HepG2 (cell line): ENCODE measurements around the gene CTCF. TPM values are rescaled to one million over a fixed set of nuclear protein-coding genes. Genes with fewer than 3 reads are reported as not detected.

Experiments used
- AFF4 ChIP-seq: sonication (generic); formaldehyde crosslinking; IDR thresholded peaks from 2 replicates; pipeline ENCODE4 v1.4.0; 2020; ENCODE audit warnings: missing genetic modification reagents
- AHR ChIP-seq: IDR thresholded peaks from 2 replicates; pipeline ENCODE4 v1.6.1; 2018; ENCODE audit warnings: missing genetic modification reagents, missing compliant biosample characterization
- BRF2 ChIP-seq: sonication (generic); formaldehyde crosslinking; IDR thresholded peaks from 2 replicates; pipeline ENCODE4 v1.8.1; 2022; ENCODE audit warnings: mild to moderate bottlenecking, missing genetic modification reagents
- FOXA1 ChIP-seq, 2 experiments: fragments of 450-650 bp in 1 of 2; sonication (generic) in 1 of 2; formaldehyde crosslinking in 1 of 2; IDR thresholded peaks; 2 replicates each; pipeline versions ENCODE4 v1.4.0 to v1.6.1; 2016 to 2020; ENCODE audit warnings: missing genetic modification reagents in 1 of 2
- FOXC1 ChIP-seq: sonication (generic); formaldehyde crosslinking; IDR thresholded peaks from 2 replicates; pipeline ENCODE4 v1.8.0; 2022; ENCODE audit warnings: mild to moderate bottlenecking, missing genetic modification reagents, borderline replicate concordance
- FOXK2 ChIP-seq: fragments of 450-650 bp; IDR thresholded peaks from 2 replicates; pipeline ENCODE4 v1.6.1; 2016
- KDM1A ChIP-seq: IDR thresholded peaks from 2 replicates; pipeline ENCODE4 v1.6.1; 2016; ENCODE audit warnings: missing compliant biosample characterization
- KDM5A ChIP-seq: fragments of 200-600 bp; sonication (generic); IDR thresholded peaks from 2 replicates; pipeline ENCODE4 v1.7.0; 2018; ENCODE audit warnings: antibody characterized with exemption, mild to moderate bottlenecking, low read length, borderline replicate concordance
- KDM6A ChIP-seq: IDR thresholded peaks from 2 replicates; pipeline ENCODE4 v1.6.1; 2016; ENCODE audit warnings: low read depth
- KLF9 ChIP-seq: IDR thresholded peaks from 2 replicates; pipeline ENCODE4 v1.6.1; 2016; ENCODE audit warnings: low read depth
- LCORL ChIP-seq, 2 experiments: fragments of 450-650 bp in 1 of 2; sonication (generic) in 1 of 2; formaldehyde crosslinking in 1 of 2; IDR thresholded peaks; 2 replicates each; pipeline versions ENCODE4 v1.5.0 to v1.6.1; 2017 to 2020; ENCODE audit warnings: antibody characterized with exemption in 1 of 2, missing genetic modification reagents in 1 of 2
- PHF5A ChIP-seq: IDR thresholded peaks from one replicate; pipeline ENCODE4 v1.6.1; 2018; ENCODE audit warnings: low read depth, missing genetic modification reagents; ENCODE audit not compliant: unreplicated experiment
- RBM22 ChIP-seq: fragments of 200-400 bp; formaldehyde crosslinking; optimal IDR thresholded peaks from 2 replicates; pipeline ENCODE3; 2017; ENCODE audit warnings: mild to moderate bottlenecking, low read length, moderate library complexity
- U2AF2 ChIP-seq: fragments of 200-400 bp; formaldehyde crosslinking; IDR thresholded peaks from 2 replicates; pipeline ENCODE4 v1.6.1; 2017; ENCODE audit warnings: low read depth, mild to moderate bottlenecking, low read length
- WIZ ChIP-seq: sonication (generic); formaldehyde crosslinking; IDR thresholded peaks from 2 replicates; pipeline ENCODE4 v1.5.1; 2020; ENCODE audit warnings: mild to moderate bottlenecking, missing genetic modification reagents
- ZFP36L1 ChIP-seq: sonication (generic); formaldehyde crosslinking; IDR thresholded peaks from 2 replicates; pipeline ENCODE4 v1.8.0; 2022; ENCODE audit warnings: mild to moderate bottlenecking, missing genetic modification reagents, moderate library complexity
- ZNF180 ChIP-seq: sonication (generic); formaldehyde crosslinking; IDR thresholded peaks from 2 replicates; pipeline ENCODE4 v1.4.0; 2020; ENCODE audit warnings: low read depth, missing genetic modification reagents, borderline replicate concordance
- ZNF232 ChIP-seq: sonication (generic); formaldehyde crosslinking; IDR thresholded peaks from 2 replicates; pipeline ENCODE4 v1.4.0; 2020; ENCODE audit warnings: missing genetic modification reagents, borderline replicate concordance
- ZNF577 ChIP-seq: sonication (generic); formaldehyde crosslinking; IDR thresholded peaks from 2 replicates; pipeline ENCODE4 v1.4.0; 2020; ENCODE audit warnings: mild to moderate bottlenecking, low read depth, missing genetic modification reagents, borderline replicate concordance
- polyA plus RNA-seq, 8 experiments: library from polyadenylated mRNA; depleted of rRNA in 3 of 8; stranded (reverse) in 7 of 8; unstranded in 1 of 8; fragments of >200 nt; fragmentation: Illumina TruSeq in 4 of 8; extraction: Trizol in 4 of 8; gene quantifications; 2 replicates each; pipeline versions ENCODE4 v1.2.1 to v1.2.3, GENCODE V29; 2011 to 2016; ENCODE audit warnings: low read depth in 4 of 8, missing spikeins in 1 of 8, mixed read lengths in 1 of 8; ENCODE audit not compliant: insufficient read depth in 1 of 8
- total RNA-seq, 5 experiments: library from RNA; depleted of rRNA; stranded (reverse); fragments of >200 nt; fragmentation: Illumina TruSeq; extraction: Trizol; gene quantifications; 2 replicates each; pipeline ENCODE4 v1.2.3, GENCODE V29; 2016; ENCODE audit warnings: low read depth in 1 of 5
- TF ChIP-seq, protein P1 (sequence below): sonication (generic); formaldehyde crosslinking; IDR thresholded peaks from 2 replicates; pipeline ENCODE4 v1.8.0; 2023; ENCODE audit warnings: mild to moderate bottlenecking, missing genetic modification reagents
- TF ChIP-seq, protein P2 (sequence below): sonication (generic); formaldehyde crosslinking; IDR thresholded peaks from 2 replicates; pipeline ENCODE4 v1.5.0; 2020; ENCODE audit warnings: missing genetic modification reagents
- TF ChIP-seq, protein P3 (sequence below): sonication (generic); formaldehyde crosslinking; IDR thresholded peaks from 2 replicates; pipeline ENCODE4 v1.8.0; 2022; ENCODE audit warnings: missing genetic modification reagents, low read depth, mild to moderate bottlenecking, borderline replicate concordance

The CTCF gene
- total and polyA plus RNA-seq, 2 of the 13 experiments (the other 11 are each of a cell fraction or from before 2014, with no cell fraction given), result 19.5 to 37.5 TPM

DNA sequence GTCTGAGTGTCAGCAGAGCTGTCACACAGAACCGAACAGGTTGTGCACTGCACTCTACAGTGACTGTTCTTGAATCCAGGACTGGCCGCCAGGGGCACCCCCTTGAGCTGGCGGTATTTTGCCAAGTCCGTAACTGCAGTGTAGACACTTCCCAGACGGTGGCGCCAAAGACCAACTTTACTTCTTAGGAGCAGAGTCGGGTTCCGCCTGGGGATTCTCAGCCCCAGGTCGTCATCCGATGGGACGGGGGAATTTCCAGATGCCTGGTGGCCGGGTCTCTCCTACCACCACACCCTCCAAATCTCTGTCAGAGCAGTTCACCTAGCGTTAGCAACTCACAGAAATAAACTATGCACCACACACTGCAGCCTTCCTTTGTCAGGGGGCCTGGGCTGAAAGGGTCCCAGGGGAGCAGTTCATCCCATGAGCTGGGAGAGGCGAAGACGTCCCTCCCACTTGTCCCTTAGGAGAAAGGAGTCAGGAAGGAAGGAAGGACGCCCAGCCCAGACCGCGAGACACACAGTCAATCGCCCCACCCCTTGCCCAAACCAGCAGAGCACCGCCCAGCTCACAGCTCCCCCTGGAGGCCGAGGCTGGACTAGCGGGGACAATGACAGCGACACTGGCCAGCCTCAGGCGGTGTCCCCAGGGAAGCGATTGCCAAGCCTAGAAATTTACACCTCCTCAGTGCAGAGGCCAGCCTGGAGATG lies 41.1 kb upstream of the CTCF start (continued):
- TF ChIP-seq FOXA1 (IDR thresholded peaks at IDR 0.05) (no peak), FOXA1 (CRISPR knock-in tag; IDR thresholded peaks at IDR 0.05) (no peak), PHF5A (peak; percentile 10), KDM1A (CRISPR knock-in tag) (no peak), U2AF2 (no peak), KDM6A (no peak), KLF9 (CRISPR knock-in tag) (0 out of 2 replicates have a peak, but pooled peaks have one; percentile 17), ZNF232 (CRISPR knock-in tag) (0 out of 2 replicates have a peak, but pooled peaks have one; percentile 48), AFF4 (no peak), WIZ (CRISPR knock-in tag) (no peak), ZNF577 (CRISPR knock-in tag) (no peak), KDM5A (peak; percentile 63; the same call in 1 of the 2 replicates), FOXC1 (CRISPR knock-in tag) (peak; percentile 83), LCORL (IDR thresholded peaks at IDR 0.05) (peak; percentile 51; the same call in 1 of the 2 replicates), LCORL (CRISPR knock-in tag; IDR thresholded peaks at IDR 0.05) (peak; percentile 86), AHR (no peak), BRF2 (CRISPR knock-in tag) (peak; percentile 60; the same call in 1 of the 2 replicates), FOXK2 (no peak), ZFP36L1 (CRISPR knock-in tag) (no peak), ZNF180 (CRISPR knock-in tag) (no peak), RBM22 (no peak)
- TF ChIP-seq, protein P1, sequence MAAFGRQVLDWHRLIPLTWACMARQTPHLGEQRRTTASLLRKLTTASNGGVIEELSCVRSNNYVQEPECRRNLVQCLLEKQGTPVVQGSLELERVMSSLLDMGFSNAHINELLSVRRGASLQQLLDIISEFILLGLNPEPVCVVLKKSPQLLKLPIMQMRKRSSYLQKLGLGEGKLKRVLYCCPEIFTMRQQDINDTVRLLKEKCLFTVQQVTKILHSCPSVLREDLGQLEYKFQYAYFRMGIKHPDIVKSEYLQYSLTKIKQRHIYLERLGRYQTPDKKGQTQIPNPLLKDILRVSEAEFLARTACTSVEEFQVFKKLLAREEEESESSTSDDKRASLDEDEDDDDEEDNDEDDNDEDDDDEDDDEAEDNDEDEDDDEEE (CRISPR knock-in tag), result no peak; the same call in 1 of the 2 replicates
- TF ChIP-seq, protein P2, sequence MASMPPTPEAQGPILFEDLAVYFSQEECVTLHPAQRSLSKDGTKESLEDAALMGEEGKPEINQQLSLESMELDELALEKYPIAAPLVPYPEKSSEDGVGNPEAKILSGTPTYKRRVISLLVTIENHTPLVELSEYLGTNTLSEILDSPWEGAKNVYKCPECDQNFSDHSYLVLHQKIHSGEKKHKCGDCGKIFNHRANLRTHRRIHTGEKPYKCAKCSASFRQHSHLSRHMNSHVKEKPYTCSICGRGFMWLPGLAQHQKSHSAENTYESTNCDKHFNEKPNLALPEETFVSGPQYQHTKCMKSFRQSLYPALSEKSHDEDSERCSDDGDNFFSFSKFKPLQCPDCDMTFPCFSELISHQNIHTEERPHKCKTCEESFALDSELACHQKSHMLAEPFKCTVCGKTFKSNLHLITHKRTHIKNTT, result no peak
- TF ChIP-seq, protein P3, sequence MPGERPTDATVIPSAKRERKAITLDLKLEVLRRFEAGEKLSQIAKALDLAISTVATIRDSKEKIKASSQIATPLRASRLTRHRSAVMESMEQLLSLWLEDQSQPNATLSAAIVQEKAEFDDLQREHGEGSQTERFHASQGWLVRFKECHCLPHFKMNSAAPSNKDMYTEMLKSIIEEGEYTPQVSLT (CRISPR knock-in tag), result no peak
